Fibroblast of lung (primary cell): ENCODE measurements around the gene FSIP1. TPM values are rescaled to one million over a fixed set of nuclear protein-coding genes. Genes with fewer than 3 reads are reported as not detected.

Experiments
- DNase-seq, 2 donors: peaks; one replicate each; pipeline versions ENCODE4 v3.0.0 to v3.0.0-alpha.2; 2010; ENCODE audit warnings: low read depth in 2 of 2
- H2AFZ ChIP-seq: 2 replicates; pipeline ENCODE4 v1.5.1; 2012; ENCODE audit warnings: low read length, control low read depth, inconsistent platforms
- H3K27ac ChIP-seq: 2 replicates; pipeline ENCODE4 v1.5.1; 2011; ENCODE audit warnings: low read length, control low read depth; ENCODE audit not compliant: insufficient read depth
- H3K27me3 ChIP-seq: 2 replicates; pipeline ENCODE4 v1.5.1; 2011; ENCODE audit warnings: mild to moderate bottlenecking, low read length; ENCODE audit not compliant: control insufficient read depth, insufficient read depth
- H3K36me3 ChIP-seq: 2 replicates; pipeline ENCODE4 v1.5.1; 2011; ENCODE audit warnings: low read length; ENCODE audit not compliant: control insufficient read depth, insufficient read depth
- H3K4me1 ChIP-seq: 2 replicates; pipeline ENCODE4 v1.5.1; 2011; ENCODE audit warnings: low read length; ENCODE audit not compliant: control insufficient read depth, insufficient read depth; ENCODE audit errors: extremely low read depth
- H3K4me2 ChIP-seq: 2 replicates; pipeline ENCODE4 v1.5.1; 2011; ENCODE audit warnings: low read length, control low read depth; ENCODE audit not compliant: insufficient read depth; ENCODE audit errors: extremely low read depth
- H3K4me3 ChIP-seq, 4 experiments: fragments of 200-600 bp in 1 of 4; sonication (generic) in 1 of 4; replicated peaks in 1 of 4; 2 replicates each; pipeline ENCODE4 v1.5.1; 2011 to 2016; ENCODE audit warnings: low read length in 4 of 4, low read depth in 3 of 4, mild to moderate bottlenecking in 3 of 4, control low read depth in 2 of 4, inconsistent platforms in 1 of 4, mixed read lengths in 1 of 4; ENCODE audit not compliant: insufficient read depth in 1 of 4; ENCODE audit errors: control extremely low read depth in 1 of 4
- H3K79me2 ChIP-seq: 2 replicates; pipeline ENCODE4 v1.5.1; 2012; ENCODE audit warnings: mild to moderate bottlenecking, low read length, inconsistent platforms; ENCODE audit not compliant: control insufficient read depth, insufficient read depth
- H3K9ac ChIP-seq: 2 replicates; pipeline ENCODE4 v1.5.1; 2011; ENCODE audit warnings: mild to moderate bottlenecking, low read length, control low read depth; ENCODE audit not compliant: insufficient read depth
- H3K9me3 ChIP-seq: 2 replicates; pipeline ENCODE4 v1.5.1; 2012; ENCODE audit warnings: low read depth, low read length; ENCODE audit not compliant: control insufficient read depth, insufficient read depth
- H4K20me1 ChIP-seq: 2 replicates; pipeline ENCODE4 v1.5.1; 2011; ENCODE audit warnings: low read length; ENCODE audit not compliant: control insufficient read depth, insufficient read depth; ENCODE audit errors: extremely low read depth
- CTCF ChIP-seq, 2 donors: IDR thresholded peaks in 1 of 2; conservative IDR thresholded peaks in 1 of 2; 1 replicate in 1 of 2; 2 replicates in 1 of 2; pipeline ENCODE4 v1.5.1; 2011 to 2012; ENCODE audit warnings: low read length in 2 of 2, control low read depth in 1 of 2, inconsistent platforms in 1 of 2, low read depth in 1 of 2, mild to moderate bottlenecking in 1 of 2
- EZH2 ChIP-seq: IDR thresholded peaks from 2 replicates; pipeline ENCODE4 v1.5.1; 2012; ENCODE audit warnings: low read length, control low read depth, mild to moderate bottlenecking; ENCODE audit errors: missing control alignments
- polyA plus RNA-seq, 2 donors: library from polyadenylated mRNA; depleted of rRNA in 1 of 2; stranded (reverse) in 1 of 2; unstranded in 1 of 2; fragments of >200 nt; gene quantifications; 2 replicates each; pipeline ENCODE4 v1.2.1, GENCODE V29; 2011 to 2012; ENCODE audit warnings: missing spikeins in 1 of 2
- total RNA-seq: library from RNA; depleted of rRNA; stranded (reverse); fragments of >200 nt; gene quantifications from 2 replicates; pipeline ENCODE4 v1.2.1, GENCODE V29; 2014

FSIP1 gene
- total and polyA plus RNA-seq, 2 donors (not counting 1 experiment from before 2014, with no cell fraction given): 0.50 to 5.1 TPM

GRCh38 chr15:39798382-39798781, 15.7 kb upstream of the FSIP1 start:
- H3K79me2 ChIP-seq: peaks cover under 1% of the 10 kb centered on the region
- H3K9ac ChIP-seq: no peak overlapping the region
- H3K4me3 ChIP-seq: no peak overlapping the region
- no peak overlapping the region for H3K4me2 ChIP-seq
- peaks cover 19% of the 10 kb centered on the region for H3K36me3 ChIP-seq
- TF ChIP-seq EZH2: no peak
- TF ChIP-seq CTCF (conservative IDR thresholded peaks at IDR 0.05 in 1 of 2, IDR thresholded peaks at IDR 0.05 in 1 of 2; ENCODE audit: low read depth in 1 of 2, low read length in 2 of 2): no peak
- H3K9me3 ChIP-seq: no peaks in the 10 kb centered on the region
- no peaks in the 10 kb centered on the region for H4K20me1 ChIP-seq
- DNase-seq: no peak
- H3K27me3 ChIP-seq: no peaks in the 10 kb centered on the region
- H3K27ac ChIP-seq: no peak overlapping the region
- no peak overlapping the region for H2AFZ ChIP-seq
- peaks cover under 1% of the 10 kb centered on the region for H3K4me1 ChIP-seq

GRCh38 chr15:39797407-39797806, 14.8 kb upstream of the FSIP1 start:
- Histone ChIP-seq H3K9me3 (no peaks in the 10 kb centered on the region), H3K27ac (no peak overlapping the region), H3K36me3 (peaks cover 19% of the 10 kb centered on the region), H3K4me1 (peaks cover 7% of the 10 kb centered on the region), H3K27me3 (no peaks in the 10 kb centered on the region), H3K79me2 (no peaks in the 10 kb centered on the region), H3K4me2 (no peak overlapping the region), H4K20me1 (no peaks in the 10 kb centered on the region), H3K9ac (no peak overlapping the region), H3K4me3 (no peak overlapping the region), H2AFZ (no peak overlapping the region)
- no peak for DNase-seq
- TF ChIP-seq CTCF (conservative IDR thresholded peaks at IDR 0.05 in 1 of 2, IDR thresholded peaks at IDR 0.05 in 1 of 2; ENCODE audit: low read depth in 1 of 2, low read length in 2 of 2) (no peak), EZH2 (no peak)

DNA sequence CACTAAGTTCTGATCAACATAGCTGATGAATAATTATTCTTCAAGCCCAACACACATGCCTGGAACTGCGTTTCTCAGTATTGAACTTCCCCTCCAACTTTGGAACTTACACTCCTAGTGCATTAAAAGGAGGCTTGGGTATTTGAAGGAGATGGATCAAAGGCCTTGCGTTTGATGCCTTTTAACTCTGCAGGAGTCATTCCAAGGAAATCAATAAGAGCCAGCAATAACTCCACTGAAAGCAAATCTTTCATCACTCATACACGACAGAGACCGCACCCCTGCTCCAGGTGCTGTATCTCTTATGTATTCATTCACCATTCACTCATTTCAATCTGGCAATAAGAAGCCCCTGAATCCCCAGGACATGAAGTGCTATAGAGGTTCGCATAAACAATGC, 14.0 kb upstream of the FSIP1 start:
- H4K20me1 ChIP-seq: no peaks in the 10 kb centered on the region
- no peak for DNase-seq
- H3K36me3 ChIP-seq: peaks cover 15% of the 10 kb centered on the region
- H3K4me3 ChIP-seq: no peak overlapping the region
- no peaks in the 10 kb centered on the region for H3K9me3 ChIP-seq
- no peak overlapping the region for H3K27ac ChIP-seq
- H2AFZ ChIP-seq: no peak overlapping the region
- H3K9ac ChIP-seq: no peak overlapping the region
- TF ChIP-seq EZH2: no peak
- no peak for TF ChIP-seq CTCF (conservative IDR thresholded peaks at IDR 0.05 in 1 of 2, IDR thresholded peaks at IDR 0.05 in 1 of 2; ENCODE audit: low read depth in 1 of 2, low read length in 2 of 2)
- no peaks in the 10 kb centered on the region for H3K79me2 ChIP-seq
- no peak overlapping the region for H3K4me2 ChIP-seq
- no peaks in the 10 kb centered on the region for H3K27me3 ChIP-seq
- peaks cover 7% of the 10 kb centered on the region for H3K4me1 ChIP-seq
